H9 (cell line): ENCODE data around the gene SPA17. TPM values are rescaled to one million over a fixed set of nuclear protein-coding genes. Genes with fewer than 3 reads are reported as not detected.

Experiments
- DNase-seq: peaks from one replicate; pipeline ENCODE4 v3.0.0-alpha.2; 2017
- H2AFZ ChIP-seq: one replicate; pipeline ENCODE4 v1.6.1; 2013; ENCODE audit warnings: mild to moderate bottlenecking, low read length, control low read depth, moderate library complexity
- H2AK5ac ChIP-seq: 2 replicates; pipeline ENCODE4 v1.6.1; 2013; ENCODE audit warnings: low read length, control low read depth, mixed read lengths; ENCODE audit not compliant: insufficient read length
- H2BK120ac ChIP-seq: one replicate; pipeline ENCODE4 v1.6.1; 2013; ENCODE audit warnings: low read depth, mild to moderate bottlenecking, low read length, control low read depth, inconsistent platforms; ENCODE audit not compliant: poor library complexity, severe bottlenecking
- H2BK12ac ChIP-seq: 2 replicates; pipeline ENCODE4 v1.6.1; 2013; ENCODE audit warnings: low read length, control low read depth, mixed read lengths, low read depth; ENCODE audit not compliant: insufficient read length
- H2BK15ac ChIP-seq: 2 replicates; pipeline ENCODE4 v1.6.1; 2013; ENCODE audit warnings: low read depth, low read length, control low read depth
- H2BK20ac ChIP-seq: one replicate; pipeline ENCODE4 v1.6.1; 2013; ENCODE audit warnings: low read depth, mild to moderate bottlenecking, low read length, control low read depth, inconsistent platforms; ENCODE audit not compliant: poor library complexity, severe bottlenecking
- H2BK5ac ChIP-seq: 2 replicates; pipeline ENCODE4 v1.6.1; 2013; ENCODE audit warnings: low read length, control low read depth, mixed read lengths; ENCODE audit not compliant: insufficient read length
- H3K14ac ChIP-seq: 2 replicates; pipeline ENCODE4 v1.6.1; 2013; ENCODE audit warnings: low read length, control low read depth; ENCODE audit not compliant: insufficient read depth
- H3K18ac ChIP-seq: 2 replicates; pipeline ENCODE4 v1.6.1; 2013; ENCODE audit warnings: low read depth, mild to moderate bottlenecking, mixed read lengths, low read length, control low read depth; ENCODE audit not compliant: insufficient read length
- H3K23ac ChIP-seq: 2 replicates; pipeline ENCODE4 v1.6.1; 2013; ENCODE audit warnings: low read length, control low read depth, mixed read lengths, low read depth; ENCODE audit not compliant: insufficient read length
- H3K23me2 ChIP-seq: 2 replicates; pipeline ENCODE4 v1.6.1; 2013; ENCODE audit warnings: low read depth, mild to moderate bottlenecking, mixed read lengths, low read length, control low read depth; ENCODE audit not compliant: insufficient read length, poor library complexity, severe bottlenecking
- H3K27ac ChIP-seq: 2 replicates; pipeline ENCODE4 v1.5.1; 2013; ENCODE audit warnings: low read length, control low read depth, mixed read lengths, low read depth; ENCODE audit not compliant: insufficient read length
- H3K27me3 ChIP-seq: 2 replicates; pipeline ENCODE4 v1.6.1; 2013; ENCODE audit warnings: low read length, control low read depth, inconsistent platforms; ENCODE audit not compliant: insufficient read depth
- H3K4ac ChIP-seq: 2 replicates; pipeline ENCODE4 v1.6.1; 2013; ENCODE audit warnings: low read depth, mild to moderate bottlenecking, control low read depth, inconsistent platforms, low read length, moderate library complexity
- H3K4me1 ChIP-seq: 2 replicates; pipeline ENCODE4 v1.6.1; 2013; ENCODE audit warnings: low read length, control low read depth, inconsistent platforms; ENCODE audit not compliant: insufficient read depth
- H3K4me2 ChIP-seq: 2 replicates; pipeline ENCODE4 v1.6.1; 2013; ENCODE audit warnings: low read length, control low read depth, mixed read lengths; ENCODE audit not compliant: insufficient read length, insufficient read depth
- H3K56ac ChIP-seq: 2 replicates; pipeline ENCODE4 v1.6.1; 2013; ENCODE audit warnings: low read depth, mild to moderate bottlenecking, mixed read lengths, low read length, control low read depth; ENCODE audit not compliant: insufficient read length
- H3K79me1 ChIP-seq: 2 replicates; pipeline ENCODE4 v1.6.1; 2013; ENCODE audit warnings: low read depth, mild to moderate bottlenecking, moderate library complexity, low read length, control low read depth, inconsistent platforms; ENCODE audit not compliant: insufficient read depth, poor library complexity, severe bottlenecking
- H3K79me2 ChIP-seq: 2 replicates; pipeline ENCODE4 v1.6.1; 2013; ENCODE audit warnings: low read length, control low read depth, inconsistent platforms; ENCODE audit not compliant: insufficient read depth
- H3K9ac ChIP-seq: 2 replicates; pipeline ENCODE4 v1.6.1; 2013; ENCODE audit warnings: low read length, control low read depth, mixed read lengths; ENCODE audit not compliant: insufficient read length; ENCODE audit errors: extremely low read depth
- H3K9me3 ChIP-seq: one replicate; pipeline ENCODE4 v1.6.1; 2013; ENCODE audit warnings: low read depth, low read length, inconsistent platforms; ENCODE audit not compliant: control insufficient read depth
- H3T11ph ChIP-seq: one replicate; pipeline ENCODE4 v1.6.1; 2013; ENCODE audit warnings: mild to moderate bottlenecking, low read length, control low read depth, inconsistent platforms
- H4K20me1 ChIP-seq: one replicate; pipeline ENCODE4 v1.6.1; 2013; ENCODE audit not compliant: control insufficient read depth, insufficient read length, insufficient read depth
- H4K5ac ChIP-seq: 2 replicates; pipeline ENCODE4 v1.6.1; 2013; ENCODE audit warnings: low read depth, mild to moderate bottlenecking, mixed read lengths, low read length, control low read depth; ENCODE audit not compliant: insufficient read length
- H4K8ac ChIP-seq: replicated peaks from 2 replicates; pipeline ENCODE4 v1.6.1; 2013; ENCODE audit warnings: low read length, control low read depth, mixed read lengths, low read depth; ENCODE audit not compliant: insufficient read length
- H4K91ac ChIP-seq: 2 replicates; pipeline ENCODE4 v1.6.1; 2013; ENCODE audit warnings: low read depth, mild to moderate bottlenecking, moderate library complexity, mixed read lengths, low read length, control low read depth; ENCODE audit not compliant: insufficient read length
- H3K27ac Mint-ChIP-seq, 3 experiments: 2 replicates in 2 of 3; 3 replicates in 1 of 3; pipeline ENCODE4 v1.8.0; 2020 to 2021; ENCODE audit warnings: mixed read lengths in 3 of 3, mild to moderate bottlenecking in 1 of 3, moderate library complexity in 1 of 3
- H3K27me3 Mint-ChIP-seq: 2 replicates; pipeline ENCODE4 v1.8.0; 2021; ENCODE audit warnings: low read depth, mild to moderate bottlenecking, moderate library complexity, mixed read lengths
- H3K36me3 Mint-ChIP-seq, 3 experiments: 2 replicates in 2 of 3; 3 replicates in 1 of 3; pipeline ENCODE4 v1.8.0; 2020 to 2021; ENCODE audit warnings: low read depth in 3 of 3, mixed read lengths in 3 of 3; ENCODE audit not compliant: insufficient read depth in 1 of 3
- H3K4me1 Mint-ChIP-seq, 2 experiments: 2 replicates each; pipeline ENCODE4 v1.8.0; 2020; ENCODE audit warnings: mixed read lengths in 2 of 2
- H3K4me3 Mint-ChIP-seq, 2 experiments: 2 replicates in 1 of 2; 3 replicates in 1 of 2; pipeline ENCODE4 v1.8.0; 2020 to 2021; ENCODE audit warnings: mild to moderate bottlenecking in 2 of 2, mixed read lengths in 2 of 2, moderate library complexity in 1 of 2
- H3K9me3 Mint-ChIP-seq, 2 experiments: 2 replicates in 1 of 2; 3 replicates in 1 of 2; pipeline ENCODE4 v1.8.0; 2020; ENCODE audit warnings: mild to moderate bottlenecking in 2 of 2, mixed read lengths in 2 of 2, moderate library complexity in 1 of 2
- CTCF ChIP-seq: fragments of 200-600 bp; sonication (generic); conservative IDR thresholded peaks from 3 replicates; pipeline ENCODE4 v1.8.0; 2021; ENCODE audit warnings: antibody characterized with exemption, mild to moderate bottlenecking
- WGBS: extraction: QIAGEN DNeasy Blood & Tissue Kit; methylation state at CpG from one replicate; pipeline ENCODE4 v1.1.7; 2013; ENCODE audit warnings: missing lambda C conversion rate, low lambda C conversion rate, mixed read lengths; ENCODE audit not compliant: insufficient read length; ENCODE audit errors: extremely low coverage; 5-methylcytosine and 5-hydroxymethylcytosine counted together
- total RNA-seq: library from RNA; stranded (reverse); gene quantifications from 2 replicates; pipeline ENCODE4 v1.2.1, GENCODE V29; 2021

SPA17 gene
- total RNA-seq, 1 experiment from 2014 or later, result 6.9 TPM

GRCh38 chr11:124662106-124662505 is 11.6 kb upstream of the SPA17 start:
- Histone ChIP-seq H3T11ph (no peak overlapping the region), H4K5ac (no peak overlapping the region), H3K27me3 (peaks cover 2% of the 10 kb centered on the region; the same call in 1 of the 2 replicates), H3K18ac (no peak overlapping the region), H2BK20ac (no peak overlapping the region), H3K4me1 (peaks cover 4% of the 10 kb centered on the region; the same call in 1 of the 2 replicates), H2BK12ac (no peak overlapping the region), H3K4ac (no peak overlapping the region), H2BK15ac (no peak overlapping the region), H3K79me2 (no peaks in the 10 kb centered on the region), H3K4me2 (no peak overlapping the region), H4K91ac (no peak overlapping the region), H3K79me1 (no peaks in the 10 kb centered on the region), H3K27ac (no peak overlapping the region), H2BK5ac (no peak overlapping the region), H3K9ac (no peak overlapping the region), H2AK5ac (no peak overlapping the region), H4K20me1 (no peaks in the 10 kb centered on the region), H3K14ac (no peak overlapping the region), H2BK120ac (no peak overlapping the region), H3K23me2 (no peaks in the 10 kb centered on the region), H2AFZ (no peak overlapping the region), H4K8ac (no peak overlapping the region), H3K56ac (no peak overlapping the region), H3K9me3 (no peaks in the 10 kb centered on the region), H3K23ac (no peak overlapping the region)
- Mint-ChIP-seq H3K36me3 (peaks cover 0 to 1% (median 0%) of the 10 kb centered on the region in 3 experiments; a peak in 1 of 7 replicates), H3K27me3 (no peaks in the 10 kb centered on the region), H3K9me3 (no peaks in the 10 kb centered on the region; a peak in 1 of 5 replicates), H3K27ac (no peak overlapping the region), H3K4me1 (peaks cover 13 to 15% of the 10 kb centered on the region in 2 experiments), H3K4me3 (no peak overlapping the region)
- WGBS, result no CpG with 5 or more reads among the region's 4 CpGs
- DNase-seq, result no peak
- TF ChIP-seq CTCF, result no peak
